SK-N-SH (cell line): ENCODE measurements around the gene MATK. TPM values are rescaled to one million over a fixed set of nuclear protein-coding genes. Genes with fewer than 3 reads are reported as not detected.

Experiments used
- CTCF ChIA-PET: fragments of 300-600, 350-600 bp; formaldehyde crosslinking; extraction: SDS; loops from one replicate; lab custom pipeline; 2021; lab: Yijun Ruan, JAX
- POLR2A ChIA-PET: fragments of 350-600 bp; sonication (Branson Sonifier 250); formaldehyde crosslinking; extraction: SDS; loops from one replicate; lab custom pipeline; 2020; ENCODE audit warnings: antibody characterized with exemption, inconsistent platforms; lab: Yijun Ruan, JAX
- DNase-seq: peaks from one replicate; pipeline ENCODE4 v3.0.0; 2012
- H2AFZ ChIP-seq: fragments of 200-600 bp; sonication (generic); 2 replicates; pipeline ENCODE4 v1.8.1; 2016; ENCODE audit warnings: antibody characterized with exemption, mild to moderate bottlenecking, low read depth
- H3F3A ChIP-seq: fragments of 200-600 bp; sonication (generic); replicated peaks from 2 replicates; pipeline ENCODE3; 2016; ENCODE audit warnings: antibody characterized with exemption, mild to moderate bottlenecking; ENCODE audit not compliant: insufficient read depth
- H3K27ac ChIP-seq, 2 experiments: fragments of 200-500 bp in 1 of 2; fragments of 200-600 bp in 1 of 2; sonication (Bioruptor generic) in 1 of 2; sonication (generic), shearing (Covaris generic) in 1 of 2; 2 replicates each; pipeline versions ENCODE4 v1.5.1 to v1.6.1; 2014 to 2016; ENCODE audit warnings: low read depth in 2 of 2, inconsistent platforms in 1 of 2, low read length in 1 of 2, mild to moderate bottlenecking in 1 of 2, mixed read lengths in 1 of 2
- H3K27me3 ChIP-seq: fragments of 200-600 bp; sonication (generic), shearing (Covaris generic); 2 replicates; pipeline ENCODE4 v1.6.1; 2016; ENCODE audit warnings: mixed run types; ENCODE audit not compliant: insufficient read depth
- H3K36me3 ChIP-seq, 2 experiments: fragments of 200-500 bp in 1 of 2; fragments of 200-600 bp in 1 of 2; sonication (Bioruptor generic) in 1 of 2; sonication (generic) in 1 of 2; replicated peaks in 1 of 2; 2 replicates each; pipeline versions ENCODE3 to v1.5.1; 2014 to 2016; ENCODE audit warnings: low read length in 1 of 2, mild to moderate bottlenecking in 1 of 2; ENCODE audit not compliant: insufficient read depth in 2 of 2, control insufficient read depth in 1 of 2
- H3K4me1 ChIP-seq, 2 experiments: fragments of 200-500 bp in 1 of 2; fragments of 200-600 bp in 1 of 2; sonication (Bioruptor generic) in 1 of 2; sonication (generic), shearing (Covaris generic) in 1 of 2; 2 replicates each; pipeline versions ENCODE4 v1.5.1 to v1.6.1; 2014 to 2016; ENCODE audit warnings: low read depth in 1 of 2, low read length in 1 of 2, mixed run types in 1 of 2; ENCODE audit not compliant: insufficient read depth in 2 of 2, control insufficient read depth in 1 of 2
- H3K4me2 ChIP-seq: fragments of 200-600 bp; sonication (generic), shearing (Covaris generic); 2 replicates; pipeline ENCODE4 v1.6.1; 2017; ENCODE audit warnings: mixed run types
- H3K4me3 ChIP-seq, 2 experiments: fragments of 200-500 bp in 1 of 2; fragments of 200-600 bp in 1 of 2; sonication (Bioruptor generic) in 1 of 2; sonication (generic), shearing (Covaris generic) in 1 of 2; 2 replicates each; pipeline versions ENCODE4 v1.5.1 to v1.8.1; 2014 to 2016; ENCODE audit warnings: low read depth in 2 of 2, inconsistent platforms in 1 of 2, low read length in 1 of 2, mild to moderate bottlenecking in 1 of 2, mixed read lengths in 1 of 2, moderate library complexity in 1 of 2
- H3K79me2 ChIP-seq: fragments of 200-600 bp; sonication (generic); 2 replicates; pipeline ENCODE4 v1.8.1; 2017; ENCODE audit warnings: mild to moderate bottlenecking; ENCODE audit not compliant: insufficient read depth
- H3K9ac ChIP-seq: fragments of 200-600 bp; sonication (generic); 2 replicates; pipeline ENCODE4 v1.6.1; 2017; ENCODE audit warnings: mixed run types
- H3K9me2 ChIP-seq: fragments of 200-600 bp; sonication (generic); 2 replicates; pipeline ENCODE4 v1.6.1; 2017; ENCODE audit warnings: mixed run types
- H3K9me3 ChIP-seq: fragments of 200-600 bp; sonication (generic); 2 replicates; pipeline ENCODE4 v1.6.1; 2017; ENCODE audit warnings: mixed run types, mild to moderate bottlenecking, moderate library complexity
- H4K20me1 ChIP-seq: fragments of 200-600 bp; sonication (generic); 2 replicates; pipeline ENCODE4 v1.6.1; 2017; ENCODE audit warnings: mild to moderate bottlenecking, mixed run types; ENCODE audit not compliant: insufficient read depth
- CTCF ChIP-seq: fragments of 200-600 bp; sonication (generic); IDR thresholded peaks from 2 replicates; pipeline ENCODE4 v1.6.1; 2017; ENCODE audit warnings: antibody characterized with exemption, mild to moderate bottlenecking, moderate library complexity
- EP300 ChIP-seq, 2 experiments: IDR thresholded peaks; 2 replicates each; pipeline versions ENCODE4 v1.4.0 to v1.6.1; 2012; ENCODE audit warnings: borderline replicate concordance in 1 of 2, low read depth in 1 of 2, low read length in 1 of 2
- FOSL2 ChIP-seq: IDR thresholded peaks from 2 replicates; pipeline ENCODE4 v1.4.0; 2012; ENCODE audit warnings: low read depth, mild to moderate bottlenecking, moderate library complexity, borderline replicate concordance
- GATA2 ChIP-seq: sonication (generic); formaldehyde crosslinking; IDR thresholded peaks from 2 replicates; pipeline ENCODE4 v1.5.0; 2020; ENCODE audit warnings: mild to moderate bottlenecking, missing genetic modification reagents
- MEF2A ChIP-seq: IDR thresholded peaks from 2 replicates; pipeline ENCODE4 v1.4.0; 2012; ENCODE audit warnings: low read depth, borderline replicate concordance
- SMC3 ChIP-seq: IDR thresholded peaks from 2 replicates; pipeline ENCODE4 v1.6.1; 2012; ENCODE audit warnings: low read depth, low read length, improper control_type of control experiment
- TEAD4 ChIP-seq: IDR thresholded peaks from 2 replicates; pipeline ENCODE4 v1.4.0; 2012; ENCODE audit warnings: mild to moderate bottlenecking, borderline replicate concordance; ENCODE audit not compliant: insufficient read depth
- ZBTB33 ChIP-seq: IDR thresholded peaks from 2 replicates; pipeline ENCODE4 v1.4.0; 2012; ENCODE audit warnings: low read depth, borderline replicate concordance
- WGBS: methylation state at CpG from one replicate; pipeline ENCODE4 v1.1.6; 2017; ENCODE audit warnings: low lambda C conversion rate; 5-methylcytosine and 5-hydroxymethylcytosine counted together
- polyA plus RNA-seq, 3 experiments: library from polyadenylated mRNA; depleted of rRNA; stranded (reverse); fragments of >200 nt; gene quantifications; 2 replicates each; pipeline ENCODE4 v1.2.3, GENCODE V29; 2012
- TF ChIP-seq, protein P1 (sequence below): fragments of 150-350 bp; IDR thresholded peaks from 2 replicates; pipeline ENCODE4 v1.6.1; 2017; ENCODE audit warnings: antibody characterized with exemption, low read length, low read depth, borderline replicate concordance

MATK gene
- polyA plus RNA-seq, 1 of the 3 experiments (the other 2 are of a cell fraction), result not detected

GRCh38 chr19:3770136-3770999, 15.8 kb downstream of the MATK start (continued):
- no peak for TF ChIP-seq GATA2 (CRISPR knock-in tag)

DNA sequence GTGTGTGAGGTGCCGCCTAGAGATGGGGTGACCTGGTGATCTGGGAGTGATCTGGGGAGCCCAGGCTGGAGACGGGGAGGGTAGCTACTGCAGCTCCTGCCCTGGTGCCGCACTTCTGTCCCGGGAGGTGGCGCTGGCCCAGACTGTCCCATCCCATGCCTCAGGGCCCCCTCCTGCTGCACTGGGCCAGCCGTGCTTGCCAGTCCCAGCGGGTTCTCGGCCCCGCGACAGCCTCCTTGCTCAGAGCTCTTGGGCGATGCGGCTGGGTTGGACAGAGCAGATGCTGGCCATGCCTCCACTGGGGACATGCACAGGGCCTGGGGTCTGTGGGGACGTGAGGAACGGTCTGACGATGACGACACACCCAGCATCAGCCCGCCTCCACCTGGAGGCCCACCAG, 16.7 kb downstream of the MATK start:
- POLR2A ChIA-PET, result no interaction called here

DNA sequence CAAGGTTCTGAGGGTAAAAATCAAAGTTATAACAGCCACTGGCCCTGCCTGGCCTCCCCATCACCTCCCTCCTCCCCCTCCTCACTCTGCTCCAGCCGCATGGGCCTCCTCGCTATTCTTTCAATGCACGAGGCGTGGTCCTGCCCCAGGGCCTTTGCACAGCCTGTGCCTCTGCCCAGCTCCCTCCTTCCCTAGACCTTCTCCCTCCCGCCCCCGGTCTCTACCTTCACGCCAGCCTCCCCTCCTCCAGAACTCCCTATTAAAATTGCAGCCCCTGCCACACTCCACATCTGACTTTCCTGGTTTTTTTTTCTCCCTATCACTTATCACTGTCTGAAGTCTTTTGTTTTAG, 17.5 kb downstream of the MATK start:
- Histone ChIP-seq H3K9me3 (no peaks in the 10 kb centered on the region), H2AFZ (no peak overlapping the region), H3K79me2 (peaks cover 8% of the 10 kb centered on the region; the same call in 1 of the 2 replicates), H3K4me3 (no peak overlapping the region), H3K9ac (no peak overlapping the region), H3K27ac (no peak overlapping the region), H3K27me3 (no peaks in the 10 kb centered on the region), H3K4me2 (no peak overlapping the region), H3K36me3 (peaks cover 0 to 16% of the 10 kb centered on the region in 2 experiments), H3K9me2 (no peaks in the 10 kb centered on the region), H3F3A (no peaks in the 10 kb centered on the region), H3K4me1 (no peaks in the 10 kb centered on the region), H4K20me1 (no peaks in the 10 kb centered on the region)
- POLR2A ChIA-PET, result interaction anchor here (0.6 kb wide), 1 partner anchor 256 kb away, joined by 3 read pairs; no protein-coding TSS in a partner anchor
- DNase-seq, result no peak
- WGBS, result 94% methylated on average over 7 of the region's 7 CpGs
- no peak for TF ChIP-seq CTCF
- no peak for TF ChIP-seq MEF2A
- TF ChIP-seq EP300 (IDR thresholded peaks at IDR 0.05; ENCODE audit: borderline replicate concordance in 1 of 2, low read depth in 1 of 2, low read length in 1 of 2), result no peak
- TF ChIP-seq SMC3, result no peak
- TF ChIP-seq ZBTB33, result no peak
- CTCF ChIA-PET, result no interaction called here

More for the DNA sequence above, 16.7 kb downstream of the MATK start:
- Histone ChIP-seq H3K27me3 (no peaks in the 10 kb centered on the region), H3K27ac (no peak overlapping the region), H3K4me1 (no peaks in the 10 kb centered on the region), H3K9me3 (no peaks in the 10 kb centered on the region), H4K20me1 (no peaks in the 10 kb centered on the region), H3K4me2 (no peak overlapping the region), H3K9me2 (no peaks in the 10 kb centered on the region), H3K9ac (no peak overlapping the region), H3K4me3 (no peak overlapping the region), H3K36me3 (peaks cover 0 to 16% of the 10 kb centered on the region in 2 experiments), H2AFZ (no peak overlapping the region), H3K79me2 (0 out of 2 replicates have a peak, but pooled peaks cover 3% of the 10 kb centered on the region), H3F3A (no peaks in the 10 kb centered on the region)
- TF ChIP-seq TEAD4 (no peak), FOSL2 (no peak)
- TF ChIP-seq, protein P1, sequence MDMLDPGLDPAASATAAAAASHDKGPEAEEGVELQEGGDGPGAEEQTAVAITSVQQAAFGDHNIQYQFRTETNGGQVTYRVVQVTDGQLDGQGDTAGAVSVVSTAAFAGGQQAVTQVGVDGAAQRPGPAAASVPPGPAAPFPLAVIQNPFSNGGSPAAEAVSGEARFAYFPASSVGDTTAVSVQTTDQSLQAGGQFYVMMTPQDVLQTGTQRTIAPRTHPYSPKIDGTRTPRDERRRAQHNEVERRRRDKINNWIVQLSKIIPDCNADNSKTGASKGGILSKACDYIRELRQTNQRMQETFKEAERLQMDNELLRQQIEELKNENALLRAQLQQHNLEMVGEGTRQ, result no peak
- DNase-seq, result peak; percentile 33
- CTCF ChIA-PET, result interaction anchor here (0.9 kb wide), 1 partner anchor 9 kb away, joined by 3 read pairs; no protein-coding TSS in a partner anchor
- no CpG with 5 or more reads among the region's 17 CpGs for WGBS
